ENCODE measurements around the gene HDAC11. TPM values are rescaled to one million over a fixed set of nuclear protein-coding genes. Genes with fewer than 3 reads are reported as not detected.

The HDAC11 gene
- total RNA-seq, 1 experiment from 2014 or later, result 12.0 TPM

Other genes starting within 250 kb of the HDAC11 start
- 59.2 to 69.9 TPM (median 69.8 TPM) in 3 replicates for gene NUP210, start 60.0 kb upstream of the HDAC11 start, total RNA-seq (2021)
- gene FBLN2, start 68.8 kb downstream of the HDAC11 start, total RNA-seq (2021), result 20.7 to 35.2 TPM (median 31.3 TPM) in 3 replicates